Testis (tissue), 2 donors: ENCODE results near the gene KANK2.

Experiments
- CTCF ChIP-seq, 3 experiments: fragments of 450-650 bp in 2 of 3; fragments of 200-600 bp in 1 of 3; sonication (generic) in 1 of 3; IDR thresholded peaks; one replicate each; pipeline ENCODE4 v1.5.1; 2016 to 2019; ENCODE audit warnings: antibody characterized with exemption in 3 of 3, mild to moderate bottlenecking in 2 of 3, moderate library complexity in 1 of 3
- POLR2A ChIP-seq: fragments of 450-650 bp; IDR thresholded peaks from one replicate; pipeline ENCODE4 v1.6.1; 2017; ENCODE audit warnings: antibody characterized with exemption, mild to moderate bottlenecking, moderate library complexity

- TF ChIP-seq CTCF (IDR thresholded peaks at IDR 0.05) (no peak), POLR2A (no peak)
These were observed 42.1 kb upstream of the KANK2 start, which contains the start of gene ANGPTL8 for GRCh38 chr19:11239377-11240000.
